ENCODE results near the gene CST5.
"Not testable (repeated sequence)": the region's sequence is repeated elsewhere in the genome, so short reads cannot be mapped to it uniquely, and the experiment has no call there.

The CST5 gene

GRCh38 chr20:23918896-23919295, 39.3 kb upstream of the CST5 start:
- no peak overlapping the region for H3K4me3 ChIP-seq (ENCODE audit: low read depth in 1 of 2, low read length in 2 of 2)
- H3K9me3 ChIP-seq (ENCODE audit: low read length), result no peaks in the 10 kb centered on the region
- no peaks in the 10 kb centered on the region for H3K36me3 ChIP-seq (ENCODE audit: insufficient read depth, low read length)
- H3K4me1 ChIP-seq (ENCODE audit: insufficient read depth, low read length), result peaks cover 11% of the 10 kb centered on the region
- H3K27me3 ChIP-seq (ENCODE audit: control insufficient read depth in 1 of 2, insufficient read depth in 2 of 2, low read length in 2 of 2), result no peaks in the 10 kb centered on the region
- no peak overlapping the region for H3K27ac ChIP-seq (ENCODE audit: low read depth, low read length)
- H3K9ac ChIP-seq (ENCODE audit: low read length), result no peak overlapping the region

- H3K27me3 ChIP-seq (ENCODE audit: control insufficient read depth in 1 of 2, insufficient read depth in 2 of 2, low read length in 2 of 2), result no peaks in the 10 kb centered on the region
These were observed 38.7 kb upstream of the CST5 start for GRCh38 chr20:23918101-23918862.

GRCh38 chr20:23917024-23917725, 37.6 kb upstream of the CST5 start:
- Histone ChIP-seq H3K4me1 (ENCODE audit: insufficient read depth, low read length) (peaks cover 11% of the 10 kb centered on the region), H3K36me3 (ENCODE audit: insufficient read depth, low read length) (no peaks in the 10 kb centered on the region), H3K27me3 (ENCODE audit: control insufficient read depth in 1 of 2, insufficient read depth in 2 of 2, low read length in 2 of 2) (no peaks in the 10 kb centered on the region), H3K27ac (ENCODE audit: low read depth, low read length) (no peak overlapping the region), H3K4me3 (ENCODE audit: low read depth in 1 of 2, low read length in 2 of 2) (no peak overlapping the region), H3K9ac (ENCODE audit: low read length) (no peak overlapping the region), H3K9me3 (ENCODE audit: low read length) (no peaks in the 10 kb centered on the region)

More at GRCh38 chr20:23918101-23918862, 38.7 kb upstream of the CST5 start:
- Histone ChIP-seq H3K9me3 (ENCODE audit: low read length) (no peaks in the 10 kb centered on the region), H3K4me3 (ENCODE audit: low read depth in 1 of 2, low read length in 2 of 2) (no peak overlapping the region), H3K27ac (ENCODE audit: low read depth, low read length) (no peak overlapping the region), H3K4me1 (ENCODE audit: insufficient read depth, low read length) (peaks cover 11% of the 10 kb centered on the region), H3K36me3 (ENCODE audit: insufficient read depth, low read length) (no peaks in the 10 kb centered on the region), H3K9ac (ENCODE audit: low read length) (no peak overlapping the region)

GRCh38 chr20:23915844-23916243, 36.3 kb upstream of the CST5 start:
- Histone ChIP-seq H3K27ac (ENCODE audit: low read depth, low read length) (no peak overlapping the region), H3K9me3 (ENCODE audit: low read length) (no peaks in the 10 kb centered on the region), H3K9ac (ENCODE audit: low read length) (no peak overlapping the region), H3K4me3 (ENCODE audit: low read depth in 1 of 2, low read length in 2 of 2) (no peak overlapping the region), H3K4me1 (ENCODE audit: insufficient read depth, low read length) (peaks cover 9% of the 10 kb centered on the region), H3K27me3 (ENCODE audit: control insufficient read depth in 1 of 2, insufficient read depth in 2 of 2, low read length in 2 of 2) (no peaks in the 10 kb centered on the region), H3K36me3 (ENCODE audit: insufficient read depth, low read length) (no peaks in the 10 kb centered on the region)

- not testable (repeated sequence) for H3K4me1 ChIP-seq (ENCODE audit: insufficient read depth, low read length); H3K4me3 ChIP-seq (ENCODE audit: low read depth in 1 of 2, low read length in 2 of 2); H3K27me3 ChIP-seq (ENCODE audit: control insufficient read depth in 1 of 2, insufficient read depth in 2 of 2, low read length in 2 of 2); H3K36me3 ChIP-seq (ENCODE audit: insufficient read depth, low read length); H3K27ac ChIP-seq (ENCODE audit: low read depth, low read length); H3K9ac ChIP-seq (ENCODE audit: low read length); H3K9me3 ChIP-seq (ENCODE audit: low read length)
These were observed 34.9 kb upstream of the CST5 start for GRCh38 chr20:23914469-23914868.

GRCh38 chr20:23910210-23910609, 30.7 kb upstream of the CST5 start:
- H3K9me3 ChIP-seq (ENCODE audit: low read length), result no peaks in the 10 kb centered on the region
- no peak overlapping the region for H3K4me3 ChIP-seq (ENCODE audit: low read depth in 1 of 2, low read length in 2 of 2)
- no peaks in the 10 kb centered on the region for H3K36me3 ChIP-seq (ENCODE audit: insufficient read depth, low read length)
- no peaks in the 10 kb centered on the region for H3K27me3 ChIP-seq (ENCODE audit: control insufficient read depth in 1 of 2, insufficient read depth in 2 of 2, low read length in 2 of 2)
- no peak overlapping the region for H3K27ac ChIP-seq (ENCODE audit: low read depth, low read length)
- no peak overlapping the region for H3K9ac ChIP-seq (ENCODE audit: low read length)
- H3K4me1 ChIP-seq (ENCODE audit: insufficient read depth, low read length), result no peaks in the 10 kb centered on the region

- H3K9me3 ChIP-seq (ENCODE audit: low read length), result no peaks in the 10 kb centered on the region
- no peak overlapping the region for H3K27ac ChIP-seq (ENCODE audit: low read depth, low read length)
- no peak overlapping the region for H3K4me3 ChIP-seq (ENCODE audit: low read depth in 1 of 2, low read length in 2 of 2)
- no peaks in the 10 kb centered on the region for H3K4me1 ChIP-seq (ENCODE audit: insufficient read depth, low read length)
- H3K36me3 ChIP-seq (ENCODE audit: insufficient read depth, low read length), result no peaks in the 10 kb centered on the region
- H3K27me3 ChIP-seq (ENCODE audit: control insufficient read depth in 1 of 2, insufficient read depth in 2 of 2, low read length in 2 of 2), result no peaks in the 10 kb centered on the region
- H3K9ac ChIP-seq (ENCODE audit: low read length), result no peak overlapping the region
These were observed 29.8 kb upstream of the CST5 start for GRCh38 chr20:23909390-23909789.

- Histone ChIP-seq H3K9me3 (ENCODE audit: low read length) (no peaks in the 10 kb centered on the region), H3K4me1 (ENCODE audit: insufficient read depth, low read length) (no peaks in the 10 kb centered on the region), H3K4me3 (ENCODE audit: low read depth in 1 of 2, low read length in 2 of 2) (no peak overlapping the region), H3K9ac (ENCODE audit: low read length) (no peak overlapping the region), H3K27ac (ENCODE audit: low read depth, low read length) (no peak overlapping the region), H3K27me3 (ENCODE audit: control insufficient read depth in 1 of 2, insufficient read depth in 2 of 2, low read length in 2 of 2) (no peaks in the 10 kb centered on the region), H3K36me3 (ENCODE audit: insufficient read depth, low read length) (no peaks in the 10 kb centered on the region)
These were observed 28.0 kb upstream of the CST5 start for GRCh38 chr20:23907579-23907978.

- not testable (repeated sequence) for H3K4me1 ChIP-seq (ENCODE audit: insufficient read depth, low read length); H3K9ac ChIP-seq (ENCODE audit: low read length); H3K36me3 ChIP-seq (ENCODE audit: insufficient read depth, low read length); H3K4me3 ChIP-seq (ENCODE audit: low read depth in 1 of 2, low read length in 2 of 2); H3K27ac ChIP-seq (ENCODE audit: low read depth, low read length); H3K9me3 ChIP-seq (ENCODE audit: low read length); H3K27me3 ChIP-seq (ENCODE audit: control insufficient read depth in 1 of 2, insufficient read depth in 2 of 2, low read length in 2 of 2)
These were observed 22.8 kb upstream of the CST5 start for GRCh38 chr20:23902396-23902795.

GRCh38 chr20:23890867-23891266, 11.3 kb upstream of the CST5 start:
- not testable (repeated sequence) for H3K4me1 ChIP-seq (ENCODE audit: insufficient read depth, low read length); H3K4me3 ChIP-seq (ENCODE audit: low read depth in 1 of 2, low read length in 2 of 2); H3K36me3 ChIP-seq (ENCODE audit: insufficient read depth, low read length); H3K27ac ChIP-seq (ENCODE audit: low read depth, low read length); H3K9me3 ChIP-seq (ENCODE audit: low read length); H3K9ac ChIP-seq (ENCODE audit: low read length); H3K27me3 ChIP-seq (ENCODE audit: control insufficient read depth in 1 of 2, insufficient read depth in 2 of 2, low read length in 2 of 2)

- no peaks in the 10 kb centered on the region for H3K36me3 ChIP-seq (ENCODE audit: insufficient read depth, low read length)
- no peaks in the 10 kb centered on the region for H3K4me1 ChIP-seq (ENCODE audit: insufficient read depth, low read length)
- no peak overlapping the region for H3K9ac ChIP-seq (ENCODE audit: low read length)
- H3K27me3 ChIP-seq (ENCODE audit: control insufficient read depth in 1 of 2, insufficient read depth in 2 of 2, low read length in 2 of 2), result no peaks in the 10 kb centered on the region
- no peak overlapping the region for H3K4me3 ChIP-seq (ENCODE audit: low read depth in 1 of 2, low read length in 2 of 2)
- H3K9me3 ChIP-seq (ENCODE audit: low read length), result no peaks in the 10 kb centered on the region
- H3K27ac ChIP-seq (ENCODE audit: low read depth, low read length), result no peak overlapping the region
These were observed 10.2 kb upstream of the CST5 start for GRCh38 chr20:23889775-23890187.

- Histone ChIP-seq H3K9me3 (ENCODE audit: low read length) (no peaks in the 10 kb centered on the region), H3K27me3 (ENCODE audit: control insufficient read depth in 1 of 2, insufficient read depth in 2 of 2, low read length in 2 of 2) (no peaks in the 10 kb centered on the region), H3K4me1 (ENCODE audit: insufficient read depth, low read length) (no peaks in the 10 kb centered on the region), H3K27ac (ENCODE audit: low read depth, low read length) (no peak overlapping the region), H3K36me3 (ENCODE audit: insufficient read depth, low read length) (no peaks in the 10 kb centered on the region), H3K4me3 (ENCODE audit: low read depth in 1 of 2, low read length in 2 of 2) (no peak overlapping the region), H3K9ac (ENCODE audit: low read length) (no peak overlapping the region)
These were observed 8.3 kb upstream of the CST5 start for GRCh38 chr20:23887856-23888255.

All from muscle layer of colon (tissue), 2 donors.